Activated CD8-positive, alpha-beta memory T cell treated with anti-CD3 and anti-CD28 coated beads, Interleukin-2, amount 50 U/mL, for 4 hours (primary cell): Measurements from ENCODE around the gene PRSS53.

Experiments
- DNase-seq: peaks from one replicate; pipeline ENCODE4 v3.0.0-alpha.2; 2020

Gene PRSS53

GRCh38 chr16:31036691-31037090 lies 52.1 kb downstream of the PRSS53 start:
- DNase-seq, result no peak

- peak; percentile 85 for DNase-seq
Measured at GRCh38 chr16:31033709-31034492, 54.8 kb downstream of the PRSS53 start.
